GM13977 (cell line): Measurements from ENCODE around the gene TBC1D2B.

Experiments
- DNase-seq: peaks from one replicate; pipeline ENCODE4 v3.0.0; 2012; ENCODE audit warnings: low spot score
- CTCF ChIP-seq: IDR thresholded peaks from 2 replicates; pipeline ENCODE4 v1.5.1; 2012; ENCODE audit warnings: mild to moderate bottlenecking, control low read depth; ENCODE audit not compliant: insufficient read depth; ENCODE audit errors: extremely low read depth, missing control alignments
- in situ Hi-C: fragments of 300-500 bp; cut with MboI; formaldehyde crosslinking; loops from one replicate; pipeline ENCODE4 v1.12.0; 2022; ENCODE audit warnings: low sequenced_read_pairs, low pct_unique_long_range_greater_than_20kb, mixed read lengths, inconsistent platforms; ENCODE audit not compliant: unreplicated experiment

The TBC1D2B gene

GRCh38 chr15:78055919-78056713 is 21.4 kb downstream of the TBC1D2B start:
- no peak for DNase-seq
- no peak for TF ChIP-seq CTCF
- in situ Hi-C loops = no loop called here

- no peak for DNase-seq
- in situ Hi-C loops = no loop called here
- no peak for TF ChIP-seq CTCF
These were observed 22.5 kb downstream of the TBC1D2B start for GRCh38 chr15:78054966-78055365.

- in situ Hi-C loops = no loop called here
- TF ChIP-seq CTCF = no peak
These were observed 23.0 kb downstream of the TBC1D2B start for GRCh38 chr15:78054518-78054917.

GRCh38 chr15:78052545-78052944 is 25.0 kb downstream of the TBC1D2B start:
- TF ChIP-seq CTCF = no peak
- DNase-seq = no peak

More at GRCh38 chr15:78054518-78054917, 23.0 kb downstream of the TBC1D2B start:
- DNase-seq = no peak

GRCh38 chr15:78052001-78052401 is 25.5 kb downstream of the TBC1D2B start:
- no peak for TF ChIP-seq CTCF
- no peak for DNase-seq
- in situ Hi-C loops = no loop called here

More at GRCh38 chr15:78052545-78052944, 25.0 kb downstream of the TBC1D2B start:
- in situ Hi-C loops = no loop called here

- TF ChIP-seq CTCF = no peak
- in situ Hi-C loops = no loop called here
- no peak for DNase-seq
These were observed 25.9 kb downstream of the TBC1D2B start for GRCh38 chr15:78051596-78051995.
